ENCODE measurements around the gene P4HA1.

Gene P4HA1

DNA sequence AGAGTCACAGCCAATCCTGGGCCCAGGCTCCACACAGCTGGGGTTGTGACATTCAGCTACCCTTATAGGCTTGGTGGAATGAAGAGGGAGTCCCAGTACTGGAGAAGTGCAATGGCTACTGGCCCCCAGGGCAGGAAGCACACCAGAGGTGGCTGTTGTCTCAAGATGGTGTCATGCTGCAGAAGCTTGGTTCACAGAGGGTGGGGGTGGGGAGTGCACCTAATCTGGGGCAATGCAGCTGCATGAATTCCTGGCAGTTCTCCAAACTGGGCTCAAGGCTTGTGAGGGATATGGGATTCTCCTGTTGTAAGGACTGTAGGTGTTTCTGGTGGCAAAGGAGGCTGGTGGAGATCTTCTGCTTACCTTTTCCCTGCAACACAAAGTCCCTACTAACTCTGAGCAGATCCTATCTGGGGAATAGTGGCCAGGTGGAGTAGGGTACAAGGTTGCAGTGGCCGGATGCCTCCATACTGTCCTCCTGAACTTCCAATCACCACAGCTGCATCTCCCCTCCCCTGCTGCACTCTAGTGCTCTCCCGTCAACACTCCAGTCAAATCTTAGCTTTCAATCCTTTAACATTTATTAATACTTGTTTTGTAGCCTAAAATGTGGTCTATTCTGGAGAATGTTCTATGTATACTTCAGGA is 114.7 kb downstream of the P4HA1 start:
- TF ChIP-seq ESRRG (CRISPR knock-in tag; IDR thresholded peaks at IDR 0.05) = no peak
- no peak for TF ChIP-seq SNAI2 (CRISPR knock-in tag; IDR thresholded peaks at IDR 0.05)
- no peak for TF ChIP-seq ZNF8 (CRISPR knock-in tag; IDR thresholded peaks at IDR 0.05)
- TF ChIP-seq, protein P1, sequence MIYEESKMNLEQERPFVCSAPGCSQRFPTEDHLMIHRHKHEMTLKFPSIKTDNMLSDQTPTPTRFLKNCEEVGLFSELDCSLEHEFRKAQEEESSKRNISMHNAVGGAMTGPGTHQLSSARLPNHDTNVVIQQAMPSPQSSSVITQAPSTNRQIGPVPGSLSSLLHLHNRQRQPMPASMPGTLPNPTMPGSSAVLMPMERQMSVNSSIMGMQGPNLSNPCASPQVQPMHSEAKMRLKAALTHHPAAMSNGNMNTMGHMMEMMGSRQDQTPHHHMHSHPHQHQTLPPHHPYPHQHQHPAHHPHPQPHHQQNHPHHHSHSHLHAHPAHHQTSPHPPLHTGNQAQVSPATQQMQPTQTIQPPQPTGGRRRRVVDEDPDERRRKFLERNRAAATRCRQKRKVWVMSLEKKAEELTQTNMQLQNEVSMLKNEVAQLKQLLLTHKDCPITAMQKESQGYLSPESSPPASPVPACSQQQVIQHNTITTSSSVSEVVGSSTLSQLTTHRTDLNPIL (CRISPR knock-in tag; IDR thresholded peaks at IDR 0.05; ENCODE audit: low read depth) = no peak
- TF ChIP-seq ZNF565 (CRISPR knock-in tag; conservative IDR thresholded peaks at IDR 0.05; ENCODE audit: low read depth) = no peak
- TF ChIP-seq ZFP30 (CRISPR knock-in tag; IDR thresholded peaks at IDR 0.05) = no peak
- no peak for TF ChIP-seq TOX (CRISPR knock-in tag; IDR thresholded peaks at IDR 0.05; ENCODE audit: borderline replicate concordance)
- TF ChIP-seq PPARA (CRISPR knock-in tag; IDR thresholded peaks at IDR 0.05; ENCODE audit: borderline replicate concordance) = no peak
- no peak for TF ChIP-seq CSDC2 (CRISPR knock-in tag; IDR thresholded peaks at IDR 0.05)
- TF ChIP-seq ISL1 (CRISPR knock-in tag; IDR thresholded peaks at IDR 0.05) = no peak
- no peak for ATAC-seq

DNA sequence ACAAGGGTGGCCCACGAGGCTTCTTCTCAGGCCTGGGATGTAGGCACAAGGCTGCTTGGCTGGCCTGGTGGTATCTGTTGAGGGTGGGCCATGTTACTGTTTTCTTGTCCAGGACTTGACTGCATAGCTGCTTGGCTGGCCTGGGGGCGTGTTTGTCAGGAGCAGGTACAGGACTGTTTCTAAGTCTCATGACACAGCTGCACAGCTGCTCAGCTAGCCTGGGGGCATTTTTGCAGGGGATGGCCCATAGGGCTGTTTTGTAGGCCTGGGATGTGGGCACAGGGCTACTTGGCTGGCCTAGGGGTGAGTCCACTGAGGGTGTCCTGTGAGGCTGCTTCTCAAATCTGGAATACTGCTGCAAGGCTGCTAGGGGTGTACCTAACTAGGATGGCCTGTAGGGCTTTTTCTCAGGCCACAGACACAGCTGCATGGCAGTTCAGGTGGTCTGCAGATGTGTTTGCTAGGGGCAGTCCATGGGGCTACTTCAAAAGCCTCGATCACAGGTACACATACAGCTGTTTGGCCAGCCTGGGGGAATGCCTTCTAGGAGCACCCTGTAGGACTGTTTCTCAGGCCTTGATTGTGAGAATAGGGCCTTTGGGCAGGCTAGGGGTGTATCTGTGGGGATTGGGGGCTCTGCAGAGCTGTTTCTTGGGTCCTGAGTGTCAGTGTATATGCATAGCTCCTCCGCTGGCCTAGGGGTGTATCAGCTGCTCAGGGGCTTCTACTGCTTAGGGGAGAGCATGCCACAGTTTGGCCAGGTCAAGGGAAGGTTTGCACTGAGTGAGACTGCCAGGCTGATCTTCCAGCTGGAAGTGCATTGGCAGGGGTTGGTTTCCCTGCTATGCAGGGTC is 115.4 kb downstream of the P4HA1 start:
- ATAC-seq = no peak
- TF ChIP-seq BACH2 (CRISPR knock-in tag; IDR thresholded peaks at IDR 0.05; ENCODE audit: borderline replicate concordance) (no peak), OSR1 (CRISPR knock-in tag; IDR thresholded peaks at IDR 0.05) (no peak)

DNA sequence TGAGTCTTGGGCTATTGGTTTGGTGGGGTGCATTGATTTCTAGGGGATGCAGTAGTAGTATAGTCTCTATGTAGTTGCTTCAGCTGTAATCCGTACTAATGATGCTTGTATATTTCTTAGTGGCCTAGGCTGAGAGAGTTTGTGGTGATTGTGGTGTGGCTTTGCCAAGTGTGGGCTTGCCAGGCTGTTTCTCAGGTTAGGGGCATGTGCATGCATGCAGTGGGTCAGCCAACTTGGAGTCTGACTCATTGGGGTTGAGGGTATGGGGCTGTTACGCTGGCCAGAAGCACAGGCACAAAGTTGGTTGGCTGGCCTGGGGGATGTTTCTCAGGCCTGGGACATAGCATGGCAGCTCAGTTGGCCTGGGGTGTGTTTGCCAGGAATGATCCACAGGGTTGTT is 116.3 kb downstream of the P4HA1 start:
- no peak for ATAC-seq
- TF ChIP-seq, protein P2, sequence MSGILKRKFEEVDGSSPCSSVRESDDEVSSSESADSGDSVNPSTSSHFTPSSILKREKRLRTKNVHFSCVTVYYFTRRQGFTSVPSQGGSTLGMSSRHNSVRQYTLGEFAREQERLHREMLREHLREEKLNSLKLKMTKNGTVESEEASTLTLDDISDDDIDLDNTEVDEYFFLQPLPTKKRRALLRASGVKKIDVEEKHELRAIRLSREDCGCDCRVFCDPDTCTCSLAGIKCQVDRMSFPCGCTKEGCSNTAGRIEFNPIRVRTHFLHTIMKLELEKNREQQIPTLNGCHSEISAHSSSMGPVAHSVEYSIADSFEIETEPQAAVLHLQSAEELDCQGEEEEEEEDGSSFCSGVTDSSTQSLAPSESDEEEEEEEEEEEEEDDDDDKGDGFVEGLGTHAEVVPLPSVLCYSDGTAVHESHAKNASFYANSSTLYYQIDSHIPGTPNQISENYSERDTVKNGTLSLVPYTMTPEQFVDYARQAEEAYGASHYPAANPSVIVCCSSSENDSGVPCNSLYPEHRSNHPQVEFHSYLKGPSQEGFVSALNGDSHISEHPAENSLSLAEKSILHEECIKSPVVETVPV (CRISPR knock-in tag; IDR thresholded peaks at IDR 0.05) = no peak
- no peak for TF ChIP-seq CSDC2 (CRISPR knock-in tag; IDR thresholded peaks at IDR 0.05)
- no peak for TF ChIP-seq ZNF565 (CRISPR knock-in tag; conservative IDR thresholded peaks at IDR 0.05; ENCODE audit: low read depth)
- TF ChIP-seq, protein P1 (CRISPR knock-in tag; IDR thresholded peaks at IDR 0.05; ENCODE audit: low read depth) = no peak
- no peak for TF ChIP-seq ARNTL (CRISPR knock-in tag; IDR thresholded peaks at IDR 0.05; ENCODE audit: borderline replicate concordance, low read depth)
- TF ChIP-seq, protein P3, sequence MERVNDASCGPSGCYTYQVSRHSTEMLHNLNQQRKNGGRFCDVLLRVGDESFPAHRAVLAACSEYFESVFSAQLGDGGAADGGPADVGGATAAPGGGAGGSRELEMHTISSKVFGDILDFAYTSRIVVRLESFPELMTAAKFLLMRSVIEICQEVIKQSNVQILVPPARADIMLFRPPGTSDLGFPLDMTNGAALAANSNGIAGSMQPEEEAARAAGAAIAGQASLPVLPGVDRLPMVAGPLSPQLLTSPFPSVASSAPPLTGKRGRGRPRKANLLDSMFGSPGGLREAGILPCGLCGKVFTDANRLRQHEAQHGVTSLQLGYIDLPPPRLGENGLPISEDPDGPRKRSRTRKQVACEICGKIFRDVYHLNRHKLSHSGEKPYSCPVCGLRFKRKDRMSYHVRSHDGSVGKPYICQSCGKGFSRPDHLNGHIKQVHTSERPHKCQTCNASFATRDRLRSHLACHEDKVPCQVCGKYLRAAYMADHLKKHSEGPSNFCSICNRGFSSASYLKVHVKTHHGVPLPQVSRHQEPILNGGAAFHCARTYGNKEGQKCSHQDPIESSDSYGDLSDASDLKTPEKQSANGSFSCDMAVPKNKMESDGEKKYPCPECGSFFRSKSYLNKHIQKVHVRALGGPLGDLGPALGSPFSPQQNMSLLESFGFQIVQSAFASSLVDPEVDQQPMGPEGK (CRISPR knock-in tag; IDR thresholded peaks at IDR 0.05; ENCODE audit: borderline replicate concordance) = no peak
- no peak for TF ChIP-seq GLIS3 (CRISPR knock-in tag; IDR thresholded peaks at IDR 0.05)
- no peak for TF ChIP-seq ZFP30 (CRISPR knock-in tag; IDR thresholded peaks at IDR 0.05)
- TF ChIP-seq ZFP3 (CRISPR knock-in tag; IDR thresholded peaks at IDR 0.05) = no peak
- TF ChIP-seq ZNF70 (CRISPR knock-in tag; IDR thresholded peaks at IDR 0.05) = no peak
- no peak for TF ChIP-seq ESRRG (CRISPR knock-in tag; IDR thresholded peaks at IDR 0.05)
- no peak for TF ChIP-seq TCF4 (CRISPR knock-in tag; IDR thresholded peaks at IDR 0.05; ENCODE audit: borderline replicate concordance)
- TF ChIP-seq PPARA (CRISPR knock-in tag; IDR thresholded peaks at IDR 0.05; ENCODE audit: borderline replicate concordance) = no peak
- no peak for TF ChIP-seq OSR1 (CRISPR knock-in tag; IDR thresholded peaks at IDR 0.05)
- TF ChIP-seq ISL1 (CRISPR knock-in tag; IDR thresholded peaks at IDR 0.05) = no peak
- no peak for TF ChIP-seq TOX (CRISPR knock-in tag; IDR thresholded peaks at IDR 0.05; ENCODE audit: borderline replicate concordance)
- TF ChIP-seq, protein P4, sequence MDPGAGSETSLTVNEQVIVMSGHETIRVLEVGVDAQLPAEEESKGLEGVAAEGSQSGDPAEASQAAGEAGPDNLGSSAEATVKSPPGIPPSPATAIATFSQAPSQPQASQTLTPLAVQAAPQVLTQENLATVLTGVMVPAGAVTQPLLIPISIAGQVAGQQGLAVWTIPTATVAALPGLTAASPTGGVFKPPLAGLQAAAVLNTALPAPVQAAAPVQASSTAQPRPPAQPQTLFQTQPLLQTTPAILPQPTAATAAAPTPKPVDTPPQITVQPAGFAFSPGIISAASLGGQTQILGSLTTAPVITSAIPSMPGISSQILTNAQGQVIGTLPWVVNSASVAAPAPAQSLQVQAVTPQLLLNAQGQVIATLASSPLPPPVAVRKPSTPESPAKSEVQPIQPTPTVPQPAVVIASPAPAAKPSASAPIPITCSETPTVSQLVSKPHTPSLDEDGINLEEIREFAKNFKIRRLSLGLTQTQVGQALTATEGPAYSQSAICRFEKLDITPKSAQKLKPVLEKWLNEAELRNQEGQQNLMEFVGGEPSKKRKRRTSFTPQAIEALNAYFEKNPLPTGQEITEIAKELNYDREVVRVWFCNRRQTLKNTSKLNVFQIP (CRISPR knock-in tag; IDR thresholded peaks at IDR 0.05; ENCODE audit: borderline replicate concordance, low read depth) = no peak
- no peak for TF ChIP-seq ZNF8 (CRISPR knock-in tag; IDR thresholded peaks at IDR 0.05)

Data from SK-N-SH treated with all-trans-retinoic acid at 6 μM for 48 hours (cell line).